ENCODE measurements around the gene SOAT1. TPM values are rescaled to one million over a fixed set of nuclear protein-coding genes. Genes with fewer than 3 reads are reported as not detected.
A peak's percentile ranks its signal among the peaks of the same experiment; 100 is the strongest.
"Not testable (repeated sequence)": the region's sequence is repeated elsewhere in the genome, so short reads cannot be mapped to it uniquely, and the experiment has no call there.

The SOAT1 gene
- total RNA-seq, result 10 to 100 TPM; 40.6 to 52.8 (median 45.0) TPM
- 10 to 100 TPM; 73.2 to 77.7 TPM for polyA plus RNA-seq
- total RNA-seq, result 62.1 reads per million, percentile 75 among the genes with 10 or more reads in this experiment

DNA sequence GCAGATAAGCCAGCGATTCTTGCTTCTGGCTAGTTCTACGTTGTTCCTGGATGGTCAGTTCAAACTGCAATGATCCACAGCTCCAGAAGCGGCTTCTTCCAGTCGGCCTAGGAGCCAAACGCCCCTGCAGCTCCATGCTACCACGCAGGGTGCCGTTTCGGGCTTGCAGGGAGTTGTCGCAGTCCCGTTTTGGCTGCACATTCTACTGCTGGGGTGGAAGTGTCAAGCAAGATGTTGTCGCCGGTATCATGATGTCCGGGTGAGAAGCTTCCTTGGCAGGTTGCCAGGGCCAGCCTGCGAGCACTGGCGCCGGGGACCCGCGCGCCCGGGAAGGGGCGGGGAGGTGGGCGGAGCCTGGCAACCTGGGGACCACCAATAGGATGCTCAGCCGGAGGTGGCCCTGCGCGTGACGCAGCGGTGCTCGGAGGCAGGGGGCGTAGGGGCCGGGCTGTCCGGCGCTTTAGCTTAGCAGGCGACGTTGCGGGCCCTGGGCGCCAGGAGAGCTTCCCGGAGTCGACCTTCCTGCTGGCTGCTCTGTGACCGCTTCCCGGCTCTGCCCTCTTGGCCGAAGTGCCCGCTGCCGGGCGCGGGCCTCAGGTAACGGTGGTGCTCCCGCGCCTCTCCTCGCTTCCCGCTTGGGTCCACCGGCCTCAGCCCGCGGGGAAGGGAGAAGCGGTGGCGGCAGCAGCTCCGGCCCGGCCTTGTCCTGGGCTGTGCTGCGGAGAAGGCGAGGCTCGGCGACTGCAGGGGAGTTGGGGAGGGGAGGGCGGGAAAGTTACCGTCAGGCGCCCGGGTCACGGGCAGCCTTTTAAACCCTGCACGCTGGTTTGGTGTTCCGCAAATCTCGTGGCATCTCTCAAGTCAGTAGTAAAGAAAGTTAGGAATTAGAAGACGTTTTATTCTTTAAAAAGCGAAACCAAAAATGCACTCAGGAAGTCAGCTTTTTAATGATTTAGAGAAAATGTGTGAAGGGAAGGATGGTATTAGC lies at the start of gene SOAT1:
TSS of gene SOAT1 (plus strand) at position 458 of the 988 bp plus-strand sequence. CDS start 8,888 bp downstream, outside the sequence.
- peaks cover 21 to 33% of the 10 kb centered on the region in 2 donors for H3K4me1 ChIP-seq (ENCODE audit: control insufficient read depth in 2 of 2, insufficient read depth in 2 of 2, low read length in 2 of 2)
- H3K36me3 ChIP-seq (ENCODE audit: control insufficient read depth in 2 of 3, insufficient read depth in 3 of 3, low read length in 3 of 3), result peaks cover 0 to 4% (median 0%) of the 10 kb centered on the region in 3 experiments
- ATAC-seq (peak; percentile 98), DNase-seq (peak; percentile 85 to 94 (median 90))
- Mint-ChIP-seq H3K36me3 (peaks cover 0 to 14% (median 3%) of the 10 kb centered on the region in 5 donors), H3K27me3 (no peaks in the 10 kb centered on the region), H3K4me1 (peaks cover 28 to 51% (median 45%) of the 10 kb centered on the region in 7 donors), H3K27ac (peak within 1 kb of the TSS; percentile 79 to 97 (median 93)), H3K4me3 (peak within 1 kb of the TSS; percentile 83 to 97 (median 92)), H3K9me3 (no peaks in the 10 kb centered on the region)
- peak within 1 kb of the TSS; percentile 96 for H3K27ac ChIP-seq (ENCODE audit: low read depth, low read length)
- POLR2A ChIA-PET, result interaction anchor here (0.7 to 3.7 kb wide), 11 partner anchors 9 to 228 kb away, joined by 3 to 18 read pairs (median 4); partner anchors contain the start of gene AXDND1
- intact Hi-C loops (cut with micrococcal nuclease), result loop anchor here (1.0 to 10.0 kb wide), 19 partner anchors 17 to 1341 kb away; partner anchors contain the start of genes RALGPS2 (in 2 of the 2), AXDND1 (in 1 of the 2), CEP350 (in 1 of the 2) and FAM20B (in 1 of the 2)
- H3K27me3 ChIP-seq (ENCODE audit: control insufficient read depth in 2 of 2, insufficient read depth in 2 of 2, low read length in 2 of 2), result no peaks in the 10 kb centered on the region
- peak within 1 kb of the TSS; percentile 78 for H3K4me3 ChIP-seq (ENCODE audit: low read length)
- no peaks in the 10 kb centered on the region for H3K9me3 ChIP-seq (ENCODE audit: control insufficient read depth in 2 of 3, low read length in 3 of 3)
- CTCF ChIA-PET, result interaction anchor here (0.6 to 2.4 kb wide), 4 partner anchors 36 to 173 kb away, joined by 3 to 11 read pairs (median 4); partner anchors contain the start of gene AXDND1

DNA sequence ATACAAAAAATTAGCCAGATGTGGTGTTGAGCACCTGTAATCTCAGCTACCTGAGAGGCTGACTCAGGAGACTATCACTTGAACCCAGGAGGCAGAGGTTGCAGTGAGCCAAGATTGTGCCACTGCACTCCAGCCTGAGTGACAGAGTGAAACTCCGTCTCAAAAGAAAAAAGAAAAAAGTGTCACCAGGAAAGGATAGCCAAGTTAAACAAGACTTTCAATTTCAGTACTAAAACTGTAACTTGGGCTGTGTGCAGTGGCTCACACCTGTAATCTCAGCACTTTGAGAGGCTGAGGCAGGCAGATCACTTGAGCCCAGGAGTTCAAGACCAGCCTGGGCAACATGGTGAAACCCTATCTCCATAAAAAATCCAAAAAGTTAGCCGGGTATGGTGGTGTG lies 48.2 kb upstream of the SOAT1 start:
- H3K36me3 Mint-ChIP-seq; H3K27ac Mint-ChIP-seq; POLR2A ChIA-PET; H3K9me3 ChIP-seq (ENCODE audit: control insufficient read depth in 2 of 3, low read length in 3 of 3); H3K36me3 ChIP-seq (ENCODE audit: control insufficient read depth in 2 of 3, insufficient read depth in 3 of 3, low read length in 3 of 3); ATAC-seq; H3K27me3 ChIP-seq (ENCODE audit: control insufficient read depth in 2 of 2, insufficient read depth in 2 of 2, low read length in 2 of 2); H3K4me3 ChIP-seq (ENCODE audit: low read length); H3K9me3 Mint-ChIP-seq; H3K4me1 Mint-ChIP-seq; DNase-seq; intact Hi-C loops (cut with micrococcal nuclease); H3K4me1 ChIP-seq (ENCODE audit: control insufficient read depth in 2 of 2, insufficient read depth in 2 of 2, low read length in 2 of 2); H3K27ac ChIP-seq (ENCODE audit: low read depth, low read length); H3K4me3 Mint-ChIP-seq; H3K27me3 Mint-ChIP-seq: not testable (repeated sequence)
- CTCF ChIA-PET, result interaction anchor here (0.7 kb wide), 1 partner anchor 1568 kb away, joined by 3 read pairs; no protein-coding TSS in a partner anchor

DNA sequence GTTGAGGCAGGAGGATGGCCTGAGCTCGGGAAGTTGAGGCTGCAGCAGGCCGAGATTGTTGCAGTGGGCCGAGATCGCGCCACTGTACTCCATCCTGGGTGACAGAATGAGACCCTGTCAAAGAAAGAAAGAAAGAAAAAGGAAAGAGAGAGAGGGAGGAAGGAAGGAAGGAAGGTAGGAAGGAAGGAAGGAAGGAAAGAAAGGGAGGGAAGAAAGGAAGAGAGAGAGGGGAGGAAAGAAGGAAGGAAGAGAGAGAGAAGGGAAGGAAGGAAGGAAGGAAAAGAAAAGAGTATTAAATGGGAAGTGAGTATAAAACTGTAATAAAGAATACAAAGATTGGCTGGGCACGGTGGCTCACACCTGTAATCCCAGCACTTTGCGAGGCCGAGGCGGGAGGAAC lies 45.7 kb upstream of the SOAT1 start:
- no peaks in the 10 kb centered on the region for H3K36me3 Mint-ChIP-seq
- Histone ChIP-seq H3K4me3 (ENCODE audit: low read length) (no peak overlapping the region), H3K9me3 (ENCODE audit: control insufficient read depth in 2 of 3, low read length in 3 of 3) (no peaks in the 10 kb centered on the region), H3K27me3 (ENCODE audit: control insufficient read depth in 2 of 2, insufficient read depth in 2 of 2, low read length in 2 of 2) (no peaks in the 10 kb centered on the region), H3K27ac (ENCODE audit: low read depth, low read length) (no peak overlapping the region), H3K36me3 (ENCODE audit: control insufficient read depth in 2 of 3, insufficient read depth in 3 of 3, low read length in 3 of 3) (no peaks in the 10 kb centered on the region), H3K4me1 (ENCODE audit: control insufficient read depth in 2 of 2, insufficient read depth in 2 of 2, low read length in 2 of 2) (no peaks in the 10 kb centered on the region)
- no peaks in the 10 kb centered on the region for H3K27me3 Mint-ChIP-seq
- POLR2A ChIA-PET, result no interaction called here
- no peak overlapping the region for H3K4me3 Mint-ChIP-seq
- H3K4me1 Mint-ChIP-seq, result no peaks in the 10 kb centered on the region
- H3K27ac Mint-ChIP-seq, result no peak overlapping the region
- DNase-seq (no peak), ATAC-seq (no peak)
- intact Hi-C loops (cut with micrococcal nuclease), result no loop called here
- CTCF ChIA-PET, result interaction anchor here (0.7 kb wide), 1 partner anchor 755 kb away, joined by 3 read pairs; no protein-coding TSS in a partner anchor
- no peaks in the 10 kb centered on the region for H3K9me3 Mint-ChIP-seq

DNA sequence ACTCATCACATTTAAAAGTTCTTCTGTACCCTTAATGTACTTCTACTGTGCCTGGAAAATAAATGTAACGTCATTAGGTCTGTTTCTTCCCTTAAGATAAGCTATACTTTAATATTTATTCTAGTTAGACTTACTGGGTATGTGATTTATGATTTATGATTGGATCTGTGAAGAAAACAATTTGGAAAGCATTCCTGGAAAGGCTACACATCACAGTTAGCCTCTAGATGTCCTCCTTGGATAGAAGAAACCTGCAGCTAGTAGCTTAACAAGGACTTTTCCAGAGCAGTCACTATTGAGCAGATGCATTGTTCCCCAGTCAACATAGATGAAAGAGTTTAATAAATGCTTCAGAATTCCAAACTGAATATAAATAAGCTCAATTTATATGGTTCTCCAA lies 41.9 kb upstream of the SOAT1 start:
- no peak overlapping the region for H3K27ac ChIP-seq (ENCODE audit: low read depth, low read length)
- DNase-seq (peak in 3 of 9 donors; percentile 9 to 22 (median 12)), ATAC-seq (no peak)
- H3K9me3 Mint-ChIP-seq, result no peaks in the 10 kb centered on the region
- no peak overlapping the region for H3K4me3 Mint-ChIP-seq
- no peaks in the 10 kb centered on the region for H3K27me3 ChIP-seq (ENCODE audit: control insufficient read depth in 2 of 2, insufficient read depth in 2 of 2, low read length in 2 of 2)
- ChIA-PET CTCF (interaction anchor here (0.5 to 1.6 kb wide), 6 partner anchors 20 to 119 kb away, joined by 3 to 16 read pairs (median 3); no protein-coding TSS in a partner anchor), POLR2A (interaction anchor here (0.8 kb wide), 1 partner anchor 114 kb away, joined by 5 read pairs; the partner anchor contains the start of gene AXDND1)
- intact Hi-C loops (cut with micrococcal nuclease), result loop anchor here (1.0 to 2.0 kb wide), 3 partner anchors 41 to 172 kb away; partner anchors contain the start of gene SOAT1 (in 1 of the 2)
- H3K9me3 ChIP-seq (ENCODE audit: control insufficient read depth in 2 of 3, low read length in 3 of 3), result no peaks in the 10 kb centered on the region
- no peaks in the 10 kb centered on the region for H3K36me3 ChIP-seq (ENCODE audit: control insufficient read depth in 2 of 3, insufficient read depth in 3 of 3, low read length in 3 of 3)
- no peak overlapping the region for H3K4me3 ChIP-seq (ENCODE audit: low read length)
- peak overlapping the region in 1 of 9 donors; percentile 26 for H3K27ac Mint-ChIP-seq
- H3K4me1 Mint-ChIP-seq, result no peaks in the 10 kb centered on the region
- no peaks in the 10 kb centered on the region for H3K4me1 ChIP-seq (ENCODE audit: control insufficient read depth in 2 of 2, insufficient read depth in 2 of 2, low read length in 2 of 2)
- no peaks in the 10 kb centered on the region for H3K36me3 Mint-ChIP-seq
- no peaks in the 10 kb centered on the region for H3K27me3 Mint-ChIP-seq

DNA sequence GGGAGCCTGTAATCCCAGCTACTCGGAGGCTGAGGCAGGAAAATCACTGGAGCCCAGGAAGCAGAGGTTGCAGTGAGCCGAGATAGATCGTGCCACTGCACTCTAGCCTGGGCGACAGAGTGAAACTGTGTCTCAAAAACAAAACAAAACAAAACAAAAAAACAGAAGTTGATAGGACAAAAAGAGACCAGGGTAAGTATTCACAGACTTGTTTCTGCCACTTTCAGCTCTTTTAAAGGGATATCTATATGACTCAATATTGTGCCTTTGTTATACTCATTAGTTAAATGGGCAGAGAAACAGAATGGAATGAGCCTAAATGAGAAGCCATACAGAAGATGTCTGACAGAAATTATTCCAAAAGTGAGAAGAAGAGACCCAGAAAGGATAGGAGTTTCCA lies 41.0 kb upstream of the SOAT1 start:
- no peak overlapping the region for H3K4me3 ChIP-seq (ENCODE audit: low read length)
- ATAC-seq, result no peak
- DNase-seq, result no peak
- H3K27me3 ChIP-seq (ENCODE audit: control insufficient read depth in 2 of 2, insufficient read depth in 2 of 2, low read length in 2 of 2), result no peaks in the 10 kb centered on the region
- ChIA-PET POLR2A (interaction anchor here (0.6 kb wide), 1 partner anchor 11 kb away, joined by 4 read pairs; no protein-coding TSS in a partner anchor), CTCF (interaction anchor here (0.8 to 1.6 kb wide), 3 partner anchors 16 to 118 kb away, joined by 3 to 16 read pairs (median 3); no protein-coding TSS in a partner anchor)
- no peaks in the 10 kb centered on the region for H3K4me1 ChIP-seq (ENCODE audit: control insufficient read depth in 2 of 2, insufficient read depth in 2 of 2, low read length in 2 of 2)
- no peaks in the 10 kb centered on the region for H3K9me3 ChIP-seq (ENCODE audit: control insufficient read depth in 2 of 3, low read length in 3 of 3)
- Mint-ChIP-seq H3K9me3 (no peaks in the 10 kb centered on the region), H3K4me3 (no peak overlapping the region), H3K27ac (no peak overlapping the region), H3K36me3 (no peaks in the 10 kb centered on the region), H3K4me1 (no peaks in the 10 kb centered on the region), H3K27me3 (no peaks in the 10 kb centered on the region)
- no peaks in the 10 kb centered on the region for H3K36me3 ChIP-seq (ENCODE audit: control insufficient read depth in 2 of 3, insufficient read depth in 3 of 3, low read length in 3 of 3)
- H3K27ac ChIP-seq (ENCODE audit: low read depth, low read length), result no peak overlapping the region
- intact Hi-C loops (cut with micrococcal nuclease), result no loop called here

DNA sequence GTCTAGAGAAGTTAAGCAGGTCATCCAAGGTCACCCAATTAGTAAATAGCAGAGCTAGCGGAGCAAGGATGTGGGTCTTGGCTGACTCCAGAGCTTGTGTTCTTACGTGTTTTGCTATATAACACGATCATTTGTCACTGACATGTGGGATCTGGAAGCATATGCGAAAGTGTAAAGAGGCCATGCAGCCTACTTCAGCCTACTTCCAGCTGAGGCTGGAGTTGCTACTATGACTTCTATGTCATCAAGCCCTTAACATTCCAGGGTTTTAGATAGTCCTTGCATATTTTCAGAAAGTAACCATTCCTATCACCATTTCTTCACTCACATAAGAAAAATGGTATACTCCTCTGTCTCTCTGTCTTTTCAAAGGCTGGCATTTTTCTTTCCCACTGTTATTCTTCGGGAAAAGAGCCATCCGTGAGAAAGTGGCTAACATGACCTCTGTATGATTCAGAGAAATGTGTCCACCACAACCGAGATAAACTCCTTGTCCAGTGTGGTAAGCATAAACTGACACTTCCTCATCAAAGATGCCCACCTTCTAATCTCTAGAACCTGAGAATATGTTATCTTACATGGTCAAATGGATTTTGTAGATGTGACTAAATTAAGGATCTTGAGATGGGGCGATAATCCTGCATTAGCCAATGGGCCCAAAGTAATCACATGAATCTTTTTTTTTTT lies 40.2 kb upstream of the SOAT1 start:
- no peak overlapping the region for H3K4me3 ChIP-seq (ENCODE audit: low read length)
- POLR2A ChIA-PET, result interaction anchor here (0.6 kb wide), 1 partner anchor 10 kb away, joined by 4 read pairs; no protein-coding TSS in a partner anchor
- no peaks in the 10 kb centered on the region for H3K9me3 ChIP-seq (ENCODE audit: control insufficient read depth in 2 of 3, low read length in 3 of 3)
- Mint-ChIP-seq H3K4me1 (no peaks in the 10 kb centered on the region), H3K36me3 (no peaks in the 10 kb centered on the region), H3K4me3 (no peak overlapping the region), H3K27ac (no peak overlapping the region), H3K9me3 (no peaks in the 10 kb centered on the region), H3K27me3 (no peaks in the 10 kb centered on the region)
- H3K27ac ChIP-seq (ENCODE audit: low read depth, low read length), result no peak overlapping the region
- CTCF ChIA-PET, result interaction anchor here (0.8 to 0.9 kb wide), 2 partner anchors 17 to 62 kb away, joined by 3 read pairs; no protein-coding TSS in a partner anchor
- intact Hi-C loops (cut with micrococcal nuclease), result no loop called here
- no peaks in the 10 kb centered on the region for H3K36me3 ChIP-seq (ENCODE audit: control insufficient read depth in 2 of 3, insufficient read depth in 3 of 3, low read length in 3 of 3)
- DNase-seq (no peak), ATAC-seq (peak; percentile 72)
- no peaks in the 10 kb centered on the region for H3K4me1 ChIP-seq (ENCODE audit: control insufficient read depth in 2 of 2, insufficient read depth in 2 of 2, low read length in 2 of 2)
- H3K27me3 ChIP-seq (ENCODE audit: control insufficient read depth in 2 of 2, insufficient read depth in 2 of 2, low read length in 2 of 2), result no peaks in the 10 kb centered on the region
